Smooth muscle cell (in vitro differentiated cells): ENCODE results near the gene NUTM2G. TPM values are rescaled to one million over a fixed set of nuclear protein-coding genes. Genes with fewer than 3 reads are reported as not detected.
"Not testable (repeated sequence)": the region's sequence is repeated elsewhere in the genome, so short reads cannot be mapped to it uniquely, and the experiment has no call there.

Experiments
- DNase-seq: peaks from one replicate; lab custom pipeline; 2025; ENCODE audit not compliant: unreplicated experiment; lab: John Stamatoyannopoulos, UW
- H2AFZ ChIP-seq: fragments of 200-600 bp; sonication (generic); 2 replicates; pipeline ENCODE4 v1.6.0; 2016; ENCODE audit warnings: antibody characterized with exemption, low read depth, mild to moderate bottlenecking
- H3F3A ChIP-seq: fragments of 200-600 bp; sonication (generic); 2 replicates; pipeline ENCODE4 v1.6.0; 2017; ENCODE audit warnings: antibody characterized with exemption, low read depth
- H3K27ac ChIP-seq: fragments of 200-600 bp; sonication (generic); 2 replicates; pipeline ENCODE4 v1.5.1; 2016; ENCODE audit warnings: low read depth, mild to moderate bottlenecking
- H3K27me3 ChIP-seq: fragments of 200-600 bp; sonication (generic); 2 replicates; pipeline ENCODE4 v1.6.1; 2016; ENCODE audit warnings: low read depth, mild to moderate bottlenecking
- H3K36me3 ChIP-seq: fragments of 200-600 bp; sonication (generic); 2 replicates; pipeline ENCODE4 v1.5.1; 2016; ENCODE audit warnings: low read depth
- H3K4me1 ChIP-seq: fragments of 200-600 bp; sonication (generic); 2 replicates; pipeline ENCODE4 v1.5.1; 2016; ENCODE audit warnings: low read depth
- H3K4me2 ChIP-seq: fragments of 200-600 bp; sonication (generic); 2 replicates; pipeline ENCODE4 v1.6.0; 2016; ENCODE audit warnings: mild to moderate bottlenecking
- H3K4me3 ChIP-seq: fragments of 200-600 bp; sonication (generic); 2 replicates; pipeline ENCODE4 v1.5.1; 2016; ENCODE audit warnings: mild to moderate bottlenecking
- H3K79me2 ChIP-seq: fragments of 200-600 bp; sonication (generic); 2 replicates; pipeline ENCODE4 v1.6.0; 2016; ENCODE audit warnings: low read depth, mild to moderate bottlenecking
- H3K9ac ChIP-seq: fragments of 200-600 bp; sonication (generic); 2 replicates; pipeline ENCODE4 v1.6.0; 2016; ENCODE audit warnings: low read depth
- H3K9me3 ChIP-seq: fragments of 200-600 bp; sonication (generic); replicated peaks from 2 replicates; pipeline ENCODE4 v1.5.1; 2016; ENCODE audit warnings: low read depth
- H4K20me1 ChIP-seq: fragments of 200-600 bp; sonication (generic); 2 replicates; pipeline ENCODE4 v1.6.0; 2016; ENCODE audit warnings: low read depth
- WGBS: methylation state at CpG from one replicate; pipeline ENCODE4 v1.1.7; 2016; ENCODE audit warnings: low lambda C conversion rate; 5-methylcytosine and 5-hydroxymethylcytosine counted together
- polyA plus RNA-seq: library from polyadenylated mRNA; unstranded; fragments of >200 nt; fragmentation: Nextera tagmentation; extraction: Ambion mirVana; gene quantifications from 2 replicates; pipeline ENCODE4 v1.2.1, GENCODE V29; 2016
- total RNA-seq: library from RNA; depleted of rRNA; stranded (reverse); fragments of >200 nt; gene quantifications from 2 replicates; pipeline ENCODE4 v1.2.3, GENCODE V29; 2014

Gene NUTM2G
- total and polyA plus RNA-seq, 2 experiments from 2014 or later: 0.09 TPM; not detected in 1

DNA sequence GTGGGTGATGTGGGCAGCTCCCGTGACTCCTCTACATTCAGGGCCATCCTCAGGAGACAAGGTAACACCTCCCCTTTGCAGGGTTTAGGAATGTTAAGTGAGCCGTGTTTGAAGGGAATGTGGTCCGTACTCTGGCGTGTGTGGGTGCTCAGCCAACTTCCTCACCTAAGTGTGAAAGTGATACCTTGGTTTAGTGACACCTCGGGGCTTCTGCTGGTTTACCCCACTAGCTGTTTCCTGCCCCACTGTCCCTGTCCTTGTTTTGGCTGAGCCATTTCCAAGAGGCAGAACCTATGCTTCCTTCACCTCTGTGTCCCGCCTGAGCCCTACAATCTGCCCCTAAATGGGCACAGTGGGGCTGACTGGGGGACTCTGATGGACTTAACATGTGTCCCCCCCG is 12.3 kb downstream of the NUTM2G start:
- DNase-seq, H3K79me2 ChIP-seq, H3K9me3 ChIP-seq, H3F3A ChIP-seq, H3K27me3 ChIP-seq, H3K36me3 ChIP-seq, H3K27ac ChIP-seq, H3K4me3 ChIP-seq, H4K20me1 ChIP-seq, H3K4me2 ChIP-seq, H3K4me1 ChIP-seq, H3K9ac ChIP-seq, H2AFZ ChIP-seq: not testable (repeated sequence)
- WGBS: 95% methylated on average over 4 of the region's 7 CpGs

DNA sequence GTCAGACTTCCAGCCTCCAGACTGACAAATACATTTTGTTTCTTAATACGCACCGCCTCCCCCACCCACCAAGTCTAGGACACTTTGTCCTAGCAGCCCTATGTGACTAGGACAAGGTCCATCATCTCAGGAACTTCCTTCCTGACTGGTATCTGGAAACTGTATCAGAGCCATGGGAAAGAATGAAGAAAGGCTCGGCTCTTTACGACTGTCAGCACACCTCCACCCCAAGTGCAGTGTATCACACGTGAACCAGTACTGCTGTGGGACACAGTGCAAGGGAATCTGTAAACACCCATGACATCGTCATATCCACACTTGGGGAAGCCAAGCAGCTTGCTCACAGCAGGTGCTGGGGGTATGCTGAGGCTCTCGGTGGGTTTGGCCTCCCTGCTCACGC is 13.0 kb downstream of the NUTM2G start:
- H3K4me2 ChIP-seq, H3K9me3 ChIP-seq, H4K20me1 ChIP-seq, H3K36me3 ChIP-seq, H3K4me1 ChIP-seq, H3F3A ChIP-seq, DNase-seq, H3K27ac ChIP-seq, H3K27me3 ChIP-seq, H3K79me2 ChIP-seq, H3K9ac ChIP-seq, H3K4me3 ChIP-seq, H2AFZ ChIP-seq: not testable (repeated sequence)
- WGBS: no CpG with 5 or more reads among the region's 8 CpGs

DNA sequence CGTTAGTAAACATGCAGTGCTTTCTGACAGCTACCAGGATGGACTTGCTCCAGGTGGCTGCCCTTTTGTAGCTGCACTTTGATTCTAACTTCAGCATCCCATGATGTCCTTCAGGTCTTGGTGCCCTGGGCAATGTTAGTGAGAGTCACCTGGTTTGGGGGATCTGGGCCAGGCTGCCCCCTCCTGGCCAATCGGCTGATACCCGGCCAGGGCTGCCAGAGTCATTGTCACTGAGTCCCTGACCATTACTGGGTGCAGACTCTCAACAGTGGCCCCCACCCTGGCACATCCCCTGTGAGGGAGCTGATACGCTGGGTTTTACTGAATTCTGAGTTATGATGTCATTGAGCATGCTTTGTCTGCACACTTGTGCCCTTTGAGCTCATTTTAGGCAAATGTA is 13.5 kb downstream of the NUTM2G start:
- H3F3A ChIP-seq, H3K9ac ChIP-seq, H4K20me1 ChIP-seq, H3K36me3 ChIP-seq, H2AFZ ChIP-seq, H3K4me2 ChIP-seq, H3K4me1 ChIP-seq, H3K27me3 ChIP-seq, H3K4me3 ChIP-seq, H3K79me2 ChIP-seq, H3K9me3 ChIP-seq, H3K27ac ChIP-seq, DNase-seq: not testable (repeated sequence)
- no CpG with 5 or more reads among the region's 4 CpGs for WGBS

DNA sequence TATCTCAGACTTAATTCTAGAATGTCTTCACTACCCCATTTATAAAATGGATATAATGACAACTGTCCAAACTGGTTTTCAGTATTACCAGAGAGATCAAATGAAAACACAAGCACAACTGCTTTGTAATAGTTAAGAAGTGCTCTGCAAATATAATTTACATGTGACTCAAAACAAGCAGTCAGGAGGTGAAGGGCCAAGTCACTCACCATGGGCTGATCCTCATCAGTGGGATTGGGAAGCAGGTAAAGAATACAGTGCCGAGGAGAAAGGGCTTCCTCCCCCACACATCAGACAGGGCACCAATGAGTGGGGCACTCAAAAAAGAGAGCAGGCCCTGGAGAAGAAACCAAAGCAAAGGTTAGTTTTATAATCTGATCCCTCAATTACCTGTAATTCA is 20.7 kb downstream of the NUTM2G start:
- 80% methylated on average over 1 of the region's 1 CpG for WGBS
- H3K9me3 ChIP-seq, H3K4me3 ChIP-seq, H3K27me3 ChIP-seq, H3K9ac ChIP-seq, H3K36me3 ChIP-seq, H2AFZ ChIP-seq, DNase-seq, H3F3A ChIP-seq, H3K27ac ChIP-seq, H3K4me1 ChIP-seq, H3K79me2 ChIP-seq, H4K20me1 ChIP-seq, H3K4me2 ChIP-seq: not testable (repeated sequence)

DNA sequence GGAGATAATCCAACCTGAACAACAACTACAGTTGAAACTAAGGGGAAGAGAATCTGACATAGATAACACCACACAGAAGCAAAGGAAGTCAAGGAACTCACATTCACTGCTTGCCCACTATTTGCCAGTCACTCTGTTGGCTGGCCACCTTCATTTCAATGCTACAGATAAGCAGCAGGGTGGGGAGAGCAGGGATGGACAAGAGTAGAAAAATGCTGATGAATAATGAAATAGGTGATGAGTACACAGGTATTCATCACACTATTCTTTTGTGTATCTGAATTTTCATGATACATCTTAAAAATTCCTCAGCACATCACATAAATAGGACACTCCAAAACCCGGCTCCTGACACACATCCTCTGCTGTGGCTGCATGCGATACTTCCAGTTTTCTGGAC is 21.9 kb downstream of the NUTM2G start:
- not testable (repeated sequence) for H3K9ac ChIP-seq, H3K4me3 ChIP-seq, H2AFZ ChIP-seq, H3F3A ChIP-seq, H3K9me3 ChIP-seq, DNase-seq, H3K4me1 ChIP-seq, H3K27ac ChIP-seq, H3K4me2 ChIP-seq, H3K79me2 ChIP-seq, H3K36me3 ChIP-seq, H3K27me3 ChIP-seq, H4K20me1 ChIP-seq
- no CpG with 5 or more reads among the region's 2 CpGs for WGBS

DNA sequence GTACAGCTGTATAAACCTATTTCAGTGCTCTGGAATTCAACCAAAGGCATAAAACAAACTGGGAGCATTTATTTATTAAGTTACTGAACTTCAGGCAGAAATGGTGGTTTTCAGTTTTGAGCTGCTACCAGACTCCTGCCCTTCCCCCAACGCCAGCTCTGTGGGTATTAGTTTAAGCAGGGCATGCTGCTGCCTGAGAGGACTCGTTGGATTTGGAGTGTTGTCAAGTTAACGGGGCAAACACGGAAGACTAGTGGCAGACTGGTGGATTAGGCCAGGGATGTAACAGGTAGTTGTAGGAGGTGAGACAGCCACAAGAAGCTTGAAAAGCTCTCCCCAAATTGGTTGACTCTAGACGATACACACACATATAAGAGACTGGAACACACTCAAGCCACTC is 38.9 kb downstream of the NUTM2G start:
- not testable (repeated sequence) for H3K27ac ChIP-seq, H3K4me3 ChIP-seq, H3K4me1 ChIP-seq, H3K79me2 ChIP-seq, H3K9ac ChIP-seq, DNase-seq, H3K9me3 ChIP-seq, H3K36me3 ChIP-seq, H3K4me2 ChIP-seq, H2AFZ ChIP-seq, H3K27me3 ChIP-seq, H3F3A ChIP-seq
- H4K20me1 ChIP-seq: peaks cover 17% of the 10 kb centered on the region
- WGBS: 51% methylated on average over 5 of the region's 5 CpGs

DNA sequence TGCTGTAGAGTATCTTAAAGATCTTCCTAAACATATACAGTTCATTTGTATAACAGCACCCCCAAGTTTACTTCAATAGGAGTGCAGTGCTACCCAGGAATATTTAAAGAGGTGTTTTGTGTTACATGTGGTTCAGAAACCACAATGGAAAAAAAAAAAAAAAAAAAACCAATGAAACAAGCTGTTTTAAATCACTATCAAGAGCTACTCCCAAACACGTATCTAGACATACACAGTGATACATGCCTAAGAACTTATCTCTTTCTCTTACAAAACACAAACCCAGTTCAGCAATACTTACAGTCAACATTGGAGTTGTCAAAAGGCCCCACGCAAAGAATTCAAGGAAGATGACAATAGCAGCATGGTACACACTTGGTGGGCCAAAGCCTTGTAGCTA is 43.9 kb downstream of the NUTM2G start:
- DNase-seq, H3K27ac ChIP-seq, H3F3A ChIP-seq, H3K27me3 ChIP-seq, H3K4me1 ChIP-seq, H3K9ac ChIP-seq, H3K9me3 ChIP-seq, H3K4me3 ChIP-seq, H3K4me2 ChIP-seq, H2AFZ ChIP-seq, H3K36me3 ChIP-seq: not testable (repeated sequence)
- Histone ChIP-seq H4K20me1 (peaks cover 32% of the 10 kb centered on the region), H3K79me2 (peaks cover 23% of the 10 kb centered on the region)
- WGBS: 82% methylated on average over 2 of the region's 2 CpGs

DNA sequence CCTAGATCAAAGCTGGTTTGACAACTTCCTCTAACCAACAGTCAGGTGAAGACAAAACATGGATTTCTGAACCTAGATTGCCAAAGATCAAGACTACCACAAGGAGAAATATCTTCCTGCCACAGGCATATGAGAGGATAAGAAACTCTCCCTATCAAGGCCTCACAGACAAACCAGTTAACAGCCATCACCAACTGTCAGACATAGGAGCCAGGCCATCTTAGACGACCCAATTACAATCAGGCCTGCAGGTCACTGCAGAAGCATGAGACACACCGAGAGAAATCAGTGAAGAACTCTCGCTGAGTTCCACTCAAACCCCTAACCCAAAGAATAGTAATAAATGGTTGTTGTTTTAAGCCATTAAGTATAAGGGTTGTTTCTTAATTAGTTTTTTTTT is 45.4 kb downstream of the NUTM2G start:
- not testable (repeated sequence) for H2AFZ ChIP-seq, H3K27me3 ChIP-seq, H3K4me1 ChIP-seq, H3K27ac ChIP-seq, H3K36me3 ChIP-seq, H3K9me3 ChIP-seq, H3K4me3 ChIP-seq, H3K9ac ChIP-seq, DNase-seq, H3F3A ChIP-seq, H3K4me2 ChIP-seq
- Histone ChIP-seq H3K79me2 (peaks cover 37% of the 10 kb centered on the region), H4K20me1 (peaks cover 46% of the 10 kb centered on the region)
- 66% methylated on average over 3 of the region's 3 CpGs for WGBS

DNA sequence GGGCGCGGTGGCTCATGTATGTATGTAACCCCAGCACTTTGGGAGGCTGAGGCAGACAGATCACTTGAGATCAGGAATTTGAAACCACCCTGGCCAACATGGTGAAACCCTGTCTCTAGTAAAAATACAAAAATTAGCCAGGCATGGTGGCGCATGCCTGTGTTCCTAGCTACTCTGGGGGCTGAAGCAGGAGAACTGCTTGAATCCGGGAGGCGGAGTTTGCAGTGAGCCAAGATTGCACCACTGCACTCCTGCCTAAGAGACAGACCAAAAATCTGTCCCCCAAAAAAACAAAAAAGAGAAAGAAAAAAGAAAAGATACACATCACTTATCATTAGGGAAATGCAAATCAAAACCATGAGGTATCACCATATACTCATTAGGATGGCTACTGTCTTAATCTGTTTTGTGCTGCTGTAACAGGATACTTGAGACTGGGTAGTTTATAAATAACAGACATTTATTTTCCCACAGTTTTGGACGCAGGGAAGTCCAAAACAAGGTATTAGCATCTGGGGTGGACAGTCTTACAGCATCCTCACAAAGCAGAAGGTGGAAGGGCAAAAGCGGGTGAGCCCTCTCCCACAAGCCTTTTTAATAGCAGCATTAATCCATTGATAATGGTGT is 55.0 kb downstream of the NUTM2G start:
- Histone ChIP-seq H4K20me1 (peaks cover 47% of the 10 kb centered on the region), H3K79me2 (peaks cover 47% of the 10 kb centered on the region)
- not testable (repeated sequence) for H3K9ac ChIP-seq, H3K4me1 ChIP-seq, H3K4me3 ChIP-seq, H3K27me3 ChIP-seq, H3K4me2 ChIP-seq, H3K36me3 ChIP-seq, H2AFZ ChIP-seq, DNase-seq, H3K27ac ChIP-seq, H3F3A ChIP-seq, H3K9me3 ChIP-seq
- 94% methylated on average over 7 of the region's 7 CpGs for WGBS
